GM20431 (cell line): ENCODE results near the gene SPATA32.
"Not testable (repeated sequence)": the region's sequence is repeated elsewhere in the genome, so short reads cannot be mapped to it uniquely, and the experiment has no call there.

Experiments
- in situ Hi-C: fragments of 300-500 bp; cut with MseI, MboI; formaldehyde crosslinking; loops from one replicate; pipeline ENCODE4 v1.15.0; 2020; ENCODE audit warnings: low sequenced_read_pairs; ENCODE audit not compliant: unreplicated experiment

The SPATA32 gene

GRCh38 chr17:45255358-45255757 is 6.5 kb downstream of the SPATA32 start:
- in situ Hi-C loops: no loop called here

- in situ Hi-C loops: no loop called here
Measured at GRCh38 chr17:45253879-45254278, 8.0 kb downstream of the SPATA32 start.

GRCh38 chr17:45253237-45253636 is 8.7 kb downstream of the SPATA32 start:
- in situ Hi-C loops: not testable (repeated sequence)

- in situ Hi-C loops: no loop called here
Measured at GRCh38 chr17:45251931-45252330, 10.0 kb downstream of the SPATA32 start.

- in situ Hi-C loops: no loop called here
Measured at GRCh38 chr17:45248132-45248957, 13.5 kb downstream of the SPATA32 start.

- in situ Hi-C loops: no loop called here
Measured at GRCh38 chr17:45247429-45248131, 14.3 kb downstream of the SPATA32 start.

GRCh38 chr17:45246861-45247428 is 14.9 kb downstream of the SPATA32 start:
- in situ Hi-C loops: no loop called here

GRCh38 chr17:45246338-45246737 is 15.6 kb downstream of the SPATA32 start:
- in situ Hi-C loops: no loop called here

- in situ Hi-C loops: no loop called here
Measured at GRCh38 chr17:45244725-45245656, 16.9 kb downstream of the SPATA32 start.

- in situ Hi-C loops: no loop called here
Measured at GRCh38 chr17:45243750-45244149, 18.1 kb downstream of the SPATA32 start.

- in situ Hi-C loops: no loop called here
Measured at GRCh38 chr17:45242029-45242414, 19.9 kb downstream of the SPATA32 start.

- in situ Hi-C loops: no loop called here
Measured at GRCh38 chr17:45241328-45242028, 20.4 kb downstream of the SPATA32 start.

GRCh38 chr17:45240905-45241327 is 21.0 kb downstream of the SPATA32 start:
- in situ Hi-C loops: no loop called here

GRCh38 chr17:45238155-45238774 is 23.6 kb downstream of the SPATA32 start:
- in situ Hi-C loops: no loop called here

GRCh38 chr17:45237686-45238085 is 24.2 kb downstream of the SPATA32 start:
- in situ Hi-C loops: no loop called here

- in situ Hi-C loops: no loop called here
Measured at GRCh38 chr17:45236282-45236606, 25.6 kb downstream of the SPATA32 start.

GRCh38 chr17:45235416-45236281 is 26.2 kb downstream of the SPATA32 start:
- in situ Hi-C loops: no loop called here
